HG03135 (cell line): Measurements from ENCODE around the gene JAKMIP1.
"Not testable (repeated sequence)": the region's sequence is repeated elsewhere in the genome, so short reads cannot be mapped to it uniquely, and the experiment has no call there.

ENCODE experiments used
- ATAC-seq: cut with Tn5 transposase; IDR thresholded peaks from one replicate; pipeline ENCODE4 v1.9.1; 2021; ENCODE audit warnings: mild to moderate bottlenecking, moderate library complexity; ENCODE audit not compliant: unreplicated experiment

Gene JAKMIP1

DNA sequence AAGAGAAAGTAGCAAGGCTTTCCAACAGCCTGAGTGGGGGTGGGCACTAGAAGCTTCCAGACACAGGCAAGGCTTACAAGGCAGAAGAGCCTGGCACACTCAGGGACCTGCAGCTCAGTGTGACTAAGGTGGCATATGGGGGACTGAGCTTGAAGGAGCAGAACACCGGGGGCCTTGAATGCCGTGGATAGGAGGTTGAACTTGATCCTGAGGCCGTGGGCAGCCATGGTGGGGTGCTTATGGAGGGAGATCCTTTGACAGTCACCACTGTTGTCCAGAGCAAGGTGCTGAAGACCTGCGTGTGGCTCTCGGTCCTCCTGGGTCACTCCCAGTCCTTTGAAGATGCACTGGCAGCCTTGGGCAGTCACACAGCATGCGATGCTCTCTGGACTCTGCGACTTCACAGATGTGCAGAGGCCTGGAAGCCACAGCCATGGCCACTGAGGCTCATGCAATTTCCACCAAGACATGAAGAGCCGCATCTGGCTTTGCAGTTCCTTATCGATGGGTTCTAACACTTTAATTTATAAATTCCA lies 200.5 kb downstream of the JAKMIP1 start:
- ATAC-seq: no peak

DNA sequence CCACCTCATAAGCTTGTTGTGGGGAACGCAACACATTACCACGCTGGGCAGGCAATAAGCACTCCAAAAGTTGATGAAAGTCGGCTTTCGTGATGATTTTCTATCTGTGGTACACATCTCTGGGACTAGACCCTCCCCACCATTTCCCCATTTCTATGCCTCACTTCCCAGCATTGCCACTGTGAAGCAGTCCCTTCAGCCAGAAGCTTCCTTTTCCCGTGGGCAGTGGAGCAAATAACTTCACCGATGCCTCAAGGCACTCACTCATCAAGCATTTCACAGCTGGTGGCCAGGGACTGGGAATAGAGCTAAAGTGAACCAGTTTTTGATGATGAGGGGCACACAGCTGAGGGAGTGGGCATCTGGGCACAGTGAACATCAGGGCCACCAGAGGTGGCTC lies 201.0 kb downstream of the JAKMIP1 start:
- no peak for ATAC-seq

GRCh38 chr4:5998333-5998936 lies 201.9 kb downstream of the JAKMIP1 start:
- ATAC-seq: peak; percentile 66

GRCh38 chr4:5996641-5997040 lies 203.7 kb downstream of the JAKMIP1 start:
- no peak for ATAC-seq

DNA sequence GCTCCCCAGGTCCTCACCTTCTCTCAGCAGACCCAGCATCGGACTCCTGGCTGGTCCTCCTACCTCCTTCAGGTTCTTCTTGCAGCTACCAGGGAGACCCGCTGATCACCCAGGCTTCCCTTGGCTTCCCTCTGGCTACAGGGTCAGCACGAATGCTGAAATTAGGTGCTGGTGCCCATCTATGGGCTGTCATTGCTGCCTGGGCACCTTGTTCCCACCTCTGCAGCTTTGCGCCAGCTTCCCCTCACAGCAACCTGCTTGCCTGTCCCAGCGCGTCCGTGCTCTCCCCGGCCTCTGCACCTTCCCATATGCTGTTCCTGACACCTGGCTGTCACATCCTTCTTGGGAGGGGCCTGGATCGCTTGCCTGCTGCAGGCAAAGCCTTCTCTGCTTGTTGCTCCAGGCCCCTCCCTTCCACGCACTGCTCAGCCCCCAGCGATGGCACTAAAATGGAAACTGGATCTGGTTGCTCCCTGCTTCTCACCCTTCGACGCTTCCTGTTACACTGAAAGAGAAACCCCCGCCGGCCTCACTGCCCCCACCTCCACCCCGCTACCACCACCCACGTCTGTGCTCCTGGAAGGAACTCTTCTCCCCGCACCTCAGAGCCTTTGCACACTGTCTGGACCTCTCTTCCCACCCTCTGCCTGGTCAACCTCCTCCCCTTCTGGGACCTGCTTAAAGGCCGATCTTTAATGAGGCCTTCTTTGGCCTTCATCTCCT lies 204.3 kb downstream of the JAKMIP1 start:
- ATAC-seq: no peak

- ATAC-seq: no peak
Measured at GRCh38 chr4:5993876-5994811, 206.2 kb downstream of the JAKMIP1 start.

DNA sequence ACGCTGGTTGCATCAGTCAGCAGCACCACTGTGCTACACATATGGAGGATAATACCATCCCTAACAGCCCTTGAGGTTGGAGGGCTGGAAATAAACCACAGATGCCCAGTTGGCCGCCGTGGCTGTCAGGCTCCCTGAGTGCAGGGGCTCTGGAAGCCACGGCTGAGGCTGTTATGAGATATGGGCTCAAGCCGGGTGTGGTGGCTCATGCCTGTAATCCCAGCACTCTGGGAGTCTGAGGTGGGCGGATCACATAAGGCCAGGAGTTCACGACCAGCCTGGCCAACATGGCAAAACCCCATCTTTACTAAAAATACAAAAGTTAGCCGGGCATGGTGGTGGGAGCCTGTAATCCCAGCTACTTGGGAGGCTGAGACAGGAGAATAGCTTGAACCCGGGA lies 207.0 kb downstream of the JAKMIP1 start:
- ATAC-seq: not testable (repeated sequence)

DNA sequence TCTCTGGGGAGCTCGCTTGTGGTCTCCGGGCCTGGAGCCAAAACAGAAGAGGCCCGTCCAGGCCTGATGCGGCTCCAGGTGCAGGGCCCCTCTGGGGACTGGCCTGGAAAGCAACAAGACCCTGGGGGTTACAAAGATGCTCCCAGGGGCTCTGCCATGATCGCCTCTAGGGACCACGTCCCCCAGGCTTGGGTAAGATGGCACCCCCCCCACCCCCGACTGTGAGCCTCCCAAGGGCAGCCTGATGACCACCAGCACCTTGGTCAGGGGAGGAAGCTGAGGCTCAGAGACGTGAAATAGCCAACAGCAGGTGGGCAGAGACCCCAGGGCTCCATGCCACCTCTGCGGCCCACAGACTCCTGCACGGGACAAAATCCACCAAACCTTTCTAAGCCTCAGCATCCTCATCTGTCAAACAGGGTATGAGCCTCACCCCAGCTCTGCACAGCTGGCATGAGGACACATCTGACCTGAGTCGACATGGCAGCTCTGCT lies 207.5 kb downstream of the JAKMIP1 start:
- ATAC-seq: no peak

- no peak for ATAC-seq
Measured at GRCh38 chr4:5992171-5992827, 208.1 kb downstream of the JAKMIP1 start.

- ATAC-seq: no peak
Measured at GRCh38 chr4:5991405-5991804, 208.9 kb downstream of the JAKMIP1 start.

- no peak for ATAC-seq
Measured at GRCh38 chr4:5990446-5991160, 209.7 kb downstream of the JAKMIP1 start.

- ATAC-seq: no peak
Measured at GRCh38 chr4:5989236-5990225, 210.8 kb downstream of the JAKMIP1 start.

DNA sequence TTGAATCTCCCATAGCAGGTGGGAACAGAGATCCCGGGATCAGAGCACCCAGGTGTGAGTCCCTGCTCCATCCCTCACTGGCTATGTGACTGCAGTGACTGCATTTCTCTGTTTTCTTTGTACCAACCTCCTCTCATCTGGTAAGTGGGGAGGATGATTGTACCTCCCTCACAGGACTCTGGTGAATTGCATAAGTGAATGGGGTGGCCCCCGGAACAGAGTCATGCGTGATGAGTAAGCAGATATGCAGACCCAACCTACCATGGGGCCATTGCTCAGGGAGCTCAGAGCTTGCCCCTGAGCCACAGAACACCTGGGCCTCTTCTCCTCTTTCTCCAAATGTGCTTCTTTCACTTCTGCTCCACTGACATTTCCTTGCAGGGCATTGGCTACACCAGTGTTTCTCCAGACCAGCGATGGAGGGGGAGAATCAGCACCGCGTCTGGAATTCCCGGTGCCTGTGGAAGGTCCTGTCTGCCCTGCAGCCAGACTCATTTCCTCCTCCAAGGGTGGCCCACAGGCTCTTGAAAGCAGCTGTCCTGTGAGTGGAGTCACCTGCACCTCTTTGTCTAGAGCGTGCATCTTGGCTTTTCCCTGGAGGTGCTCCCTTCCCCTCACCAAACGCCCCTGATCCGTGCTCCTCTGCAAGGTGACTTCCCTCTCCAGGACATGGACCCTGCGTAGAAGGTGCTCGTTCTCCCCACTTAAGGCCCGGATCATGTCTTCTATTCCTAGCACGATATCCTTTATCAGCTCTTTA lies 212.1 kb downstream of the JAKMIP1 start:
- ATAC-seq: no peak

- ATAC-seq: no peak
Measured at GRCh38 chr4:5984843-5985242, 215.5 kb downstream of the JAKMIP1 start.

DNA sequence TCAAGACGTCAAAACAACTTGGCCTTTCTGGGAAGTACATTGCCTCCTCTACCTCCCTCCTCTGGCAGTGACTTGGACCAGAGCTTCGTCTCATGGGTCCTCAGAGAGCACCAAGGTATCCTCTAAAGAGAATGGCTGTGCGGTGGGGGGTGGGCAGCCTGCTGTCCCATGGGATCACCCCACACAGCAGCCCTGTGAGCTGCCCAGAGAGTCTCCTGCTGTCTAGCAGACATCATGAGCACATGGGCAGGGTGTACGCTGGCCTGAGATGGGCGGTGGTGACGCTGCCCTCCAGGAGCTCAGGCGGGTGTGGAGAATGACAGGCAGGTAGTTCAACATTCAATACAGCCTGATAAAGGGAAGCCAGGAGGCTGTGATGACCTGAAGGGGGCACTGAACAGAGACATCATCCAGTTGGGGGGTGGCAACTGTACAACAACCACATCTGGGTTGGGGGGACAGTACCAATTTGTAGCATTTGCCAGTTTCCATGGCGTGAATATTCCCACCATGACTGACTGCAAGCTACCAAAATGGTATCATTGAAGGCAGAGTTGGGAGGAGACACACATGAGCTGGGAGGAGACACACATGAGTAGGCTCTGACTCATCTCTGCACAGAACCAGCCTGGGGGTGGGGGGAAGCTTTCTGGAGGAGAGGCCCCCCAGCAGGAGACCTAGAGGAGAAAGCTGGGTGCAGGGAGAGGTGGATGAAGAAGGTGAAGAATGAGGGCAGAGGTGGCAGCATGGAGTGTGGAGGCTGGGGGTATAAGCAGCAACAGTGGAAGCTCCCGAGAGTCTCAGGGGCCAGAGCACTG lies 218.0 kb downstream of the JAKMIP1 start:
- no peak for ATAC-seq

GRCh38 chr4:5980436-5981155 lies 219.8 kb downstream of the JAKMIP1 start:
- ATAC-seq: no peak

- no peak for ATAC-seq
Measured at GRCh38 chr4:5979981-5980380, 220.4 kb downstream of the JAKMIP1 start.
